ENCODE results near the gene AK3.

AK3 gene

GRCh38 chr9:4746278-4747030, 5.5 kb upstream of the AK3 start:
- no peak for DNase-seq

DNA sequence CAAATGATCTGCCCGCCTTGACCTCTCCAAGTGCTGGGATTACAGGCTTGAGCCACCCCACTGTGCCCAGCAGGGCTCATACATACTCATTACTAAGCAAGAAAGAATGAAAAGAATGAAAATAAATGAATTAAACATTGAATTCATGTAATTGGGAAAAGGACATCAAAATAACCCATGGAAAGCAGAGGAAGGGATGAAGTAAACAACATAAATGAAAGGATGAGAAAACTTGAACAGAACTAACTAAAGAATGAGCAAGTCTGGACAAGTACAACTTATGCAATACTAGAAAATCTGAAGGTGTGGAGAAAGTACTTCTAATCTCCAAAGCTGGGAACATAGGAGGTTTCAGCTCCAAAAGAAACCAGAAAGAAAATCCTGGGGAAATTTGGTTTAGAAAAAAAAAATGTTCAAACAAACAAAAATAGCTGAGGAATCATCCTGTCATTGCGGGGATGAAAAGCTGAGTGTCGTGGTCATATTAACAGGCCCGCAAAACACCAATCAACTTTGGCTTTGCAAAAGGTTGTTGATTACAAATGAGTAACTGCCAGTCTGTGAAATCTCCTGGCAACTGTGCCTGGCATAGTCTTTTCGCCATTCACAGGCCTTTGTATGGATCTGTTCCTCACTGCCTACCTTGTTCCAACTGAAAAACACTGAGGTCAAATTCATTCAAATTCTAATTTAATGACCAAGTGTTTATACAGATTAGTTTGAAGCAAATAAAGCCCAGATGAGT, 2.3 kb upstream of the AK3 start:
- DNase-seq = no peak

- no peak for DNase-seq
Observed at GRCh38 chr9:4742246-4742645, 1.2 kb upstream of the AK3 start.

DNA sequence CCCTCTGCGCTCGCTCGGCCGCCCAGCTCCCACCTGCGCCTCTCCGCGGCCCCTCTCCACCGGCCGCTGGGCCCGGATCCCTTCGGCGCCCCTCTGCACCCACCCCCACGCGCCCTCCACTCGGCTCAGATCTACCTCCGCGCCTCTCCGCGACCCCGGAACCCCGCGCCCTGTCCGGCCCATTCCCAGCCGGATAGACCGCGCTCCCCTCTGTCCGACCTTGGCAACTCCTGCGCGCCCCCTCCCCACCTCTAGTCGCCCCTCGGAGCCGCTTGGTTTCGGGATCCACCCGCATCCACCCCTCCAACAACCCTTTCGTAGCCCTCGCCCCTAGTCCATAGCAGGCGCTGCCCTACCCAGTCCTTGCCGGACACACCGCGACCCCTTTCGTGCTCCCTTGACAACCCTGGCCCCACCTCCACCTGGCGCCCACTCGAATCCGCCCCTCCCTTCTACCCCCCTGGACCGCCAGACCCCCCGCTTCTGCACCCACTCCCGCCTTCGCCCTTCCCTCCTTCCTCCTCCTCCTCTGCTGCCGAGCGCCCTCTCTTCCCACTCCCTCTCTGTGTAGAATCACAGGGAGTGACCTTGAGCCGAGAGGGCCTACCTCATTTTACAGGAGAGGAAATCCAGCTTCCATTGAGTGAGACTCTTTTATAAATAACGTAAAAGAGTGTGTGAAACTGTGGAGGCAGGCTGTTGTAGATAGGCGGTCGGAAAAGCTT, 525 bp upstream of the AK3 start:
- peak; percentile 11 to 15 for DNase-seq

GRCh38 chr9:4740388-4740637, 689 bp downstream of the AK3 start:
- DNase-seq = no peak

DNA sequence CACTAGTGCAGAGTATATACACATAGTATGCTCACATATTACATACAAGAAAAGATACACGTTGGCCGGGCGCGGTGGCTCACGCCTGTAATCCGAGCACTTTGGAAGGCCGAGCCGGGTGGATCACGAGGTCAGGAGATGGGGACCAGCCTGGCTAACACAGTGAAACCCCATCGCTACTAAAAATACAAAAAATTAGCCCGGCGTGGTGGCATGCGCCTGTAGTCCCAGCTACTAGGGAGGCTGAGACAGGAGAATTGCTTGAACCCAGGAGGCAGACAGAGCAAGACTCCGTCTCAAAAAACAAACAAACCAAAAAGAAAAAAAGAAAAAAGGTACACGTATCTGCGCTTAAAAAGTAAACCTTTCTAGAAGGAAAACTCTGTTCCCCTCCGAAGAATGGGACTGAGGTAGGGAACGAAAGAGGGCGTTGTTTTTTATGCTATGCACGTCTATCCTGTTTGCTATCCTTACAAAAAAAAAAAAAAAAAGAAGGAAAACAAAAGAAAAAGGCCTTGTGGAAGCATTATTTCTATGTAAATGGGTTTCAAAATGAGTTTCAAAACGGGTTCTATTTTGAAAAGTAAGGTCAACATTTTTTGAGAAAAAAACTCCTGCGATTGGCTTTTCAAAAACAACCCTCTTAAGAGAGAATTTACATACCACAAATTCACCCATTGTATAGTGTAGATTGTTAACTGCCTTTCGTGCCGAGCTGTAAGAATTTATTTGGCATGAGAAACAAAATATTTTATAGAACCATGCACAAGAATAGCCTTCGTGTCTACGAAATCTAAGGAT, 1.2 kb downstream of the AK3 start:
- DNase-seq = no peak

DNA sequence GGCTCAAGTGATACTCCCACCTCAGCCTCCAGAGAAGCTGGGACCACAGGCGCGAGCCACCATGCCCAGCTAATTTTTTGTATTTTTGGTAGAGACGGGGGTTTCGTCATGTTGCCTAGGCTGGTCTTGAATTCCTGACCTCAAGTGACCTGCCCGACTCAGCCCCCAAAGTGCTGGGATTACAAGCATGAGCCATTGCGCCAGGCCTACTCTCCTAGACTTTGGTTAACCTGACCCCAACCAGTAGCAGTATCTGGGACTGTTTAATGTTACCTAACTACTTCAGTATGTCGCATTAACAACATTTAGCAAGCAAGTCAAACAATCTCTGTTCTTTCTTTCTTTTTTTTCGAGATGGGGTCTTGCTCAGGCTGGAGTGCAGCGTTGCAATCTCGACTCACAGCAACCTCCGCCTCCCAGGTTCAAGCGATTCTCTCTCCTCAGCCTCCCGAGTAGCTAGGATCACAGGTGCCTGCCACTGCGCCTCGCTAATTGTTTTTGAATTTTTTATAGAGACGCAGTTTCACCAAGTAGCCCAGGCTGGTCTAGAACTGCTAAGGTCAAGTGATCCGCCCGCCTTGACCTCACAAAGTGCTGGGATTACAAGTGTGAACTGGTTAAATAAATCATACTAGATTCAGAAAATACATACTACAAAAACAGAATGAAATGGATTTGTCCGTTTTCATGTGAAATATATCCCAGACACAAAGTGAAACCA, 2.0 kb downstream of the AK3 start:
- no peak for DNase-seq

GRCh38 chr9:4734150-4734549, 6.9 kb downstream of the AK3 start:
- no peak for DNase-seq

GRCh38 chr9:4732890-4733289, 8.1 kb downstream of the AK3 start:
- DNase-seq = no peak

- no peak for DNase-seq
Observed at GRCh38 chr9:4727593-4727992, 13.4 kb downstream of the AK3 start.

DNA sequence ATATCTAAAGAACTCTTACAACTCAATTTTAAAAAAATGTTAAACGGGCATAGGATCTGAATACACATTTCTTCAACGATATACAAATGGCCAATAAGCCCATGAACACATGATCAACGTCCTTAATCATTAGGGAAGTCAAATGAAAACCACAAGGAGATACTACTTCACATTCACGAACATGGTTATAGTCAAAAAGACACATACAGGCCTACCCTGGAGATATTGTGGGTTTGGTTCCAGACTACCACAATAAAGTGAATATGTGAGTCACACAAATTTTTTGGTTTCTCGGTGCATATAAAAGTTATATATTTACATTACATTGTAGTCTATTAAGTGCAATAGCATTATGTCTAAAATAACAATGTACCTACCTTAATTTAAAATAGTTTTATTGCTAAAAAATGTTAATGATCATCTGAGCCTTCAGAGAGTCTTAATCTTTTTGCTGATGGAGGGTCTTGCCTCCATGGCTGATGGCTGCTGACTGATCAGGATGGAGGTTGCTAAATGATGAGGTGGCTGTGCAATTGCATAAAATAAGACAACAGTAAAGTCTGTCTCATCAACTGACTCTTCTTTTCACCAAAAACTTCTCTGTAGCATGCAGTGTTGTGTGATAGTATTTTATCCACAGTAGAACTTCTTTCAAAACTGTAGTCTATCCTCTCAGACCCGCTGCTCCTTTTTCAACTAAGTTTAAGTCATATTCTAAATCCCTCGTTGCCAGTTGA, 15.1 kb downstream of the AK3 start:
- DNase-seq = no peak

- DNase-seq = no peak
Observed at GRCh38 chr9:4721736-4722135, 19.3 kb downstream of the AK3 start.

- no peak for DNase-seq
Observed at GRCh38 chr9:4718911-4719310, 22.1 kb downstream of the AK3 start.

DNA sequence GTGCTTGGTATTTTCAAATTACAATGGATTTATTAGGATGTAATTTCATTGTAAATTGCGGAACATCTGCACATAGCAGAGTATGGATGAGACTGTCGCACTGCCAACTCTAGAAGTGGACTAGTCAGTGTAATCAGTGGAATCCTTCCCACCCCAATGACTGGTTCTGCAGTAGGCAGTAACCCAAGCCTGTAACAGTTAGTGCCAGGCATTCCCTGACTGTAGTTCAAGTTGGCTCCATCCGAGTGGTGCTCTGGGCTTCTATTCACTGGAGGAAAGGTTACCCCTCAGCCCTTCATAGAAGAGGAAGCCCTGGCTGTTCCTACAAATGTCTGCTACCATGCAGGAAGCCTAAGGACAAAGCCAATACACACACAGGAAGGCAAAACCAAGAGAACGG, 23.2 kb downstream of the AK3 start:
- DNase-seq = no peak

GRCh38 chr9:4716163-4716562, 24.8 kb downstream of the AK3 start:
- DNase-seq = no peak

DNA sequence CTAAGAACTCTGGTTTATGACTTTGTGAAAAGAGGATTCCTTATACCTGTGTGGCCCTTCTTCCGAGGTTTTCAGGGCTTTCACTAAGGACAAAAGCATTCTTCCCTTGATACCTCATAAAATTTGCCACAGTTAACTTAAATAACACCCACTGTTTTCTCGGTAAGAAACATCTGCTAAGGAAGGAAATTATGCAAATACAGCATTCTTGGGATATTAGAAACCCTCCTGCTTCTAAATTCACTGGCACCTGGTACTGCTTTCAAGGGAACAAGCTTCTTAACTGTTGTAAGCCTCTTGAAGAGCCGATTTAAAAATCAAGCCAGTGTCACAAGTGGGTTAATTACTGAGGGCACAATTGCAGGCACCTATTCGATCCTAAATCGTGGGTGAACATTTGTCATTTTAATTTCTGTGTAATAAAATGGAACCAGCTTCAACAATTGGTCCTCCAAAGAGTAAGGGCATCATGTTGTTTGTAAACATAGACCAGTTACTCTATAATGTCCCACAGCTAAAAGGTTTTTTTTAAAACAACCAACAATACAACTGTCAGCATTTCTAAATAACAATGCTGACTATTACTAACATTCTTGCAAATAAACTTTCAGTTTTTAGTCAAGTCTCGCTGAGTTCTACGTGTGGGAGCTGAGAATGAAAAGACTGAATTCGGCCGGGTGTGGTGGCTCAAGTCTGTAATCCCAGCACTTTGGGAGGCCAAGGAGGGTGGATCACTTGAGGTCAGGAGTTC, 26.6 kb downstream of the AK3 start:
- DNase-seq = no peak

- no peak for DNase-seq
Observed at GRCh38 chr9:4713849-4714248, 27.2 kb downstream of the AK3 start.

GRCh38 chr9:4709380-4709779, 31.6 kb downstream of the AK3 start:
- DNase-seq = no peak

- no peak for DNase-seq
Observed at GRCh38 chr9:4706971-4707622, 33.9 kb downstream of the AK3 start.

DNA sequence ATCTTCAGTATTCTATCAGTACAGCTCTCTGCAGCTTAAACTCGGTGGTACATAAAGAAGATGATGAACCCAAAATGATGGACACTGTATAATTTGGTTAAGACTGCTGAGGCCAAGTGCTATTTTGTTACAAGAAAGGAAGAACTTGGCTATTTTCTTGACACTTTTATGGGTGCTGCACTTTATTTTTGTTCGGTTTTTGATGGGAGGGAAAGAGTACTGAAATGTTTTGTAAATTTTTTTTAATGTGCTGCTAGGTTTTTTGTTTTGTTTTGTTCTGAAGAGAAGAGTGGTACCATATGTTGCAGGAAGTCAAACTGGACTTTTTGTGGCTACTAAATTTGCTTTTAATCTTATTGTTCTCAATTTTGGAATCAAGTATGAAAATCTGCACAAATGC, 35.0 kb downstream of the AK3 start:
- DNase-seq = no peak

- no peak for DNase-seq
Observed at GRCh38 chr9:4704129-4704528, 36.9 kb downstream of the AK3 start.

All from activated CD4-positive, alpha-beta T cell treated with anti-CD3 and anti-CD28 coated beads for 4 hours (primary cell).